Coronary artery (tissue), 2 donors: ENCODE results near the gene OFD1.
A peak's percentile ranks its signal among the peaks of the same experiment; 100 is the strongest.
"Not testable (repeated sequence)": the region's sequence is repeated elsewhere in the genome, so short reads cannot be mapped to it uniquely, and the experiment has no call there.

Source experiments
- DNase-seq: peaks from one replicate; pipeline ENCODE4 v3.0.0-alpha.2; 2017; ENCODE audit warnings: low spot score
- H3K27ac ChIP-seq, 2 donors: fragments of 200-600 bp; sonication (generic); one replicate each; pipeline ENCODE4 v1.5.1; 2016 to 2019
- H3K4me3 ChIP-seq: fragments of 200-600 bp; sonication (generic); 2 replicates; pipeline ENCODE4 v1.5.1; 2016; ENCODE audit warnings: mild to moderate bottlenecking, moderate library complexity
- TF ChIP-seq, protein P1 (sequence below): fragments of 200-600 bp; sonication (generic); IDR thresholded peaks from one replicate; pipeline ENCODE4 v1.5.1; 2019; ENCODE audit warnings: antibody characterized with exemption

The OFD1 gene

DNA sequence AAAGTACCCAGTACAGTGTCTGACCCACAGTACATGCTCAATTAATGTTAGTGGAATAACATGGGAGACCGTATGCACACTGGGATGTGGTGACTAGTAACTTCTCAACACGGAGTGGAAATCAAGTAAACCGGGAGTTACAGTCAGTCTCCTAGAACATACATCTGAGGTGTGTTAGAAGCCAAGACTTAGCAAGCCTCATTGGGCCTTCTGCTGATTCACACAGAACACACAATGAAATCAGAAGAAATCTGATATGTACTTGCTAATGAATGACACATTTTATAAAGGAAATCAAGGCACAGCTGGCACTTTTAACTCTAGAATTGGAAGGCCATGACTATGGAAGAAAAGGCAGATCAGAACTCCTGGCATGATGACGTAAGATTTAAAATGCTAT, 13.2 kb upstream of the OFD1 start:
- TF ChIP-seq, protein P1, sequence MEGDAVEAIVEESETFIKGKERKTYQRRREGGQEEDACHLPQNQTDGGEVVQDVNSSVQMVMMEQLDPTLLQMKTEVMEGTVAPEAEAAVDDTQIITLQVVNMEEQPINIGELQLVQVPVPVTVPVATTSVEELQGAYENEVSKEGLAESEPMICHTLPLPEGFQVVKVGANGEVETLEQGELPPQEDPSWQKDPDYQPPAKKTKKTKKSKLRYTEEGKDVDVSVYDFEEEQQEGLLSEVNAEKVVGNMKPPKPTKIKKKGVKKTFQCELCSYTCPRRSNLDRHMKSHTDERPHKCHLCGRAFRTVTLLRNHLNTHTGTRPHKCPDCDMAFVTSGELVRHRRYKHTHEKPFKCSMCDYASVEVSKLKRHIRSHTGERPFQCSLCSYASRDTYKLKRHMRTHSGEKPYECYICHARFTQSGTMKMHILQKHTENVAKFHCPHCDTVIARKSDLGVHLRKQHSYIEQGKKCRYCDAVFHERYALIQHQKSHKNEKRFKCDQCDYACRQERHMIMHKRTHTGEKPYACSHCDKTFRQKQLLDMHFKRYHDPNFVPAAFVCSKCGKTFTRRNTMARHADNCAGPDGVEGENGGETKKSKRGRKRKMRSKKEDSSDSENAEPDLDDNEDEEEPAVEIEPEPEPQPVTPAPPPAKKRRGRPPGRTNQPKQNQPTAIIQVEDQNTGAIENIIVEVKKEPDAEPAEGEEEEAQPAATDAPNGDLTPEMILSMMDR: no peak
- Histone ChIP-seq H3K27ac (peak overlapping the region in 1 of 2 donors; percentile 18), H3K4me3 (no peak overlapping the region)
- no peak for DNase-seq

DNA sequence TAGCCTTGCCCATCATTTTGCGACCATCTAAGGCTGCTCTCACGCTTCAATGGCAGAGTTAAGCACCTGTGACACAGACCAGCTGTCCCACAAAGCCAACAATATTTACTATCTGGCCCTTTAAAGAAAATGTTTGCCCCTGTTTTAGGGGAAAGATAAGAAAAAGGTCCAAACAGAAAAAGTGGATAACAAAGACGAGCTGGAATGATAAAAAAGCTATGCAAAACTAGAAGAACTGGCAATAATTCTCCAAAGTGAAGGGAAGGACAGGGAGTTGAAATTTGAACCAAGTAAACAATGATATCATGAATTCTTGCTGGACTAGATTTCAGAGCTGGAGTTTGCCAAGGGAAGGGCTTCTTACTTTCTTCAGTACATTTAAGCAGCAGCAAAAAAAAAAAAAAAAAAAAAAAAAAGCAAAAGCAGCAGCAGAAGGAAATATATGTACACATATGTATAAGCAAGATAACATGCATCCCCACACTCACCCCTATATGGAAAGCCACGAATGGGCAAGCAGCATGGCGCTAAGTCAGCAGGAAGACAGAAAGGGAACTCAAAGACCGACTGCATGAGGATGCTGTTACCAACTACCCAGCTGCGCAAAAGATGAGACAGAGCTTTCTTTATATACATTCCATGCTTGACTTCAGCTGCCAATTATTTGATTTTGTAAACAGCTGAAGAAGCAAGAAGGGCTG, 12.6 kb upstream of the OFD1 start:
- no peak for DNase-seq
- Histone ChIP-seq H3K27ac (peak overlapping the region in 1 of 2 donors; percentile 18), H3K4me3 (no peak overlapping the region)
- TF ChIP-seq, protein P1: no peak

DNA sequence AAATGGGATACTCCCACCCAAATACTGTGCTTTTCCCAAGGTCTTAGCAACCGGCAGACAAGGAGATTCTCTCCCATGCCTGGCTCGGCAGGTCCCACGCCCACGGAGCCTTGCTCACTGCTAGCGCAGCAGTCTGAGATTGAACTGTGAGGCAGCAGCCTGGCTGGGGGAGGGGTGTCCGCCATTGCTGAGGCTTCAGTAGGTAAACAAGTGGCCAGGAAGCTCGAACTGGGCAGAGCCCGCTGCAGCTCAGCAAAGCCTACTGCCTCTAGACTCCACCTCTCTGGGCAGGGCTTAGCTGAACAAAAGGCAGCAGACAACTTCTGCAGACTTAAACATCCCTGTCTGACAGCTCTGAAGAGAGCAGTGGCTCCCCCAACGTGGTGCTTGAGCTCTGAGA, 9.7 kb upstream of the OFD1 start:
- DNase-seq, H3K4me3 ChIP-seq, H3K27ac ChIP-seq: not testable (repeated sequence)

DNA sequence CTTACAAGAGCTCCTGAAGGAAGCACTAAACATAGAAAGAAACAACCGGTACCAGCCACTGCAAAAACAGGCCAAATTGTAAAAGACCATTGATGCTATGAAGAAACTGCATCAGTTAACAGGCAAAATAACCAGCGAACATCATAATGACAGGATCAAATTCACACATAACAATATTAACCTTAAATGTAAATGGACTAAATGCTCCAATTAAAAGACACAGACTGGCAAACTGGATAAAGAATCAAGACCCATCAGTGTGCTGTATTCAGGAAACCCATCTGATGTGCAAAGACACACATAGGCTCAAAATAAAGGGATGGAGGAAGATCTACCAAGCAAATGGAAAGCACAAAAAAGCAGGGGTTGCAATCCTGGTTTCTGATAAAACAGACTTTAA, 8.0 kb upstream of the OFD1 start:
- not testable (repeated sequence) for H3K27ac ChIP-seq, DNase-seq, H3K4me3 ChIP-seq

DNA sequence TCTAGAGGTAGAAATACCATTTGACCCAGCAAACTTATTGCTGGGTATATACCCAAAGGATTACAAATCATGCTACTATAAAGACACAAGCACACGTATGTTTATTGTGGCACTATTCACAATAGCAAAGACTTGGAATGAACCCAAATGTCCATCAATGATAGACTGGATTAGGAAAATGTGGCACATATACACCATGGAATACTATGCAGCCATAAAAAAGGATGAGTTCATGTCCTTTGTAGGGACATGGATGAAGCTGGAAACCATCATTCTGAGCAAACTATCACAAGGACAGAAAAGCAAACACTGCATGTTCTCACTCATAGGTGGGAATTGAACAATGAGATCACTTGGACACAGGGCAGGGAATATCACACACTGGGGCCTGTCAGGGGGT, 4.0 kb upstream of the OFD1 start:
- not testable (repeated sequence) for H3K27ac ChIP-seq, DNase-seq

DNA sequence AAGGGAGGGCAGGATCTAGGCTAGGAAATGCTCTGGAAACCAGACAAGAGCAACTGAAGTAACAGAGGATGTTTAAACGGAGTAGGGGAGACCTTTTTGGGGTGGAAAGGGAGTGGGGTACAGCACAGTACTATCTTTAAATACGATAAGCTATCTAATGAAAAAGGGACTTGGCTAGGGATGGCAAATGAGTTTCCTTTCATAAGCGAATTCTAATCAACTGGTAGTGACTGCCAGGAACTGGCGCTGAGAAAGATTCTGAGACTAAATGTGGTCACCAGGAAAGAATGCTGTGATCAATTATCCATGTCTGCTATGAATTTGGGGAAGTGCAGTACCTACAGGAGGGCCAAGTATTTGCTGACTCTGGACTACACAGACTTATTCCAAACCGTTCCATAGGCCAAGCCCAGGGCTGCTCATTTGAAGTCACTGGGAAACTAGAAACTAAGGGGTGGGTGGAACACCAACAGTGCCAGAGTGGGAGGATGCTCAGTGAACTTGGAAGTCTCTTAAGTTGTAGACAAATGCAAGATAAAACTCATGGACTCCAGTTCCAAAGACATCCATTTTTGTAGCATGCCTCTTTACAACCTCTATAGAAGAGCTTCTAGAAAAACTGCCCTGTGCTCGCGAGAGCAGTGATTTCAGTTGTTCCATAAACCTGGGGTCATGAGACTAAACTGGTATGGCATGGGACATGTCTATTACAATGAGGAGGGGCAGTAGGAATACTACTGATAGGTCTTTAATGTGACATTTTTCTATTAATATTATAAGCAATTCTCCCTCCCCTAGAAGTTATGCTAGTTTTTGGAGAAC, 2.1 kb upstream of the OFD1 start:
- H3K27ac ChIP-seq: peak overlapping the region in 1 of 2 donors; percentile 6
- no peak for DNase-seq
- H3K4me3 ChIP-seq: peak overlapping the region; percentile 0
- TF ChIP-seq, protein P1: no peak

More for the DNA sequence above, 4.0 kb upstream of the OFD1 start:
- not testable (repeated sequence) for H3K4me3 ChIP-seq

DNA sequence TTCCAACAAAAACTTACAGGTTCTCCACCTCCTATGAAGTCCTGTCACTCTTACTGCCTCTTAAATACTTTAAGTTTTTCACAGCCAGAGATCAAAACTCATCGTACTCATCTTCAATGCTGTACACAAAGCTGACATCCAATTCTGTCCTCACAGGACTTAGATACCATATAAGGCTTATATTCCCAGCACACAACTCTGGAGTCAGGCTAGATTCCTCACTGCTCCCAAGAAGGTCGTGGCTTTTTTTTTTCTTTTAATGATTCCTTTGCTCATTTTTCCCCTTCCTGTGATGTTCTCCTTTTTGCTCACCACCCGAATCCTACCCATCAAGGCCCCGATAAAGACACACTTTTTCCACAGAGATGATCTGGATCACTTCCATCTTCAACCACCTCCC, 1.0 kb upstream of the OFD1 start:
- no peak for DNase-seq
- TF ChIP-seq, protein P1: no peak
- peak overlapping the region; percentile 90 for H3K4me3 ChIP-seq
- H3K27ac ChIP-seq: peak overlapping the region; percentile 79 to 93

DNA sequence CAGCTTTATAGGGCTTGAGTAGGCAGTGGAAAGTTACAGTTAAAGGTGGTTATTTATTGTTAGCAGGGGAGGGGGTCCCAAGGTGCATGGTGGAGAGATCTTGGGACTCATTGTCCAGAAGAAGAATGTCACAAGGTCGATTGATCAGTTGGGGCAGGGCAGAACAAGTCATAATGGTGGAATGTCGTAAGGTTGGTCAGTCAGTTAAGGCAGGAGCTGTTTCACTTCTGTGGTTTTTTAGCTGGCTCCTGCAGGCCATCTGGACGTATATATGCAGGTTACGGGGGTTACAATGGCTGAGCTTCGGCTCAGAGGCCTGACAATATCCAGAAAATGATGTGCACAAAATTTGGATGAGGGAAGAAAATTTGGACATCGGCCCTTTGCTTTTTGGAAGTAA, 7.1 kb downstream of the OFD1 start:
- TF ChIP-seq, protein P1: no peak
- Histone ChIP-seq H3K4me3 (no peak overlapping the region), H3K27ac (no peak overlapping the region)
- DNase-seq: no peak
